ENCODE measurements around the gene VWF. TPM values are rescaled to one million over a fixed set of nuclear protein-coding genes. Genes with fewer than 3 reads are reported as not detected.

The VWF gene
- total and polyA plus RNA-seq, 2 experiments from 2014 or later = 0.42 to 0.56 TPM

- no peak overlapping the region for H3K4me3 Mint-ChIP-seq
Observed at GRCh38 chr12:6123258-6123657, 1.2 kb downstream of the VWF start.

More at GRCh38 chr12:6123258-6123657, 1.2 kb downstream of the VWF start:
- TF ChIP-seq ETS1 (IDR thresholded peaks at IDR 0.05) = no peak
- no peak for TF ChIP-seq JUNB (IDR thresholded peaks at IDR 0.05; ENCODE audit: unreplicated experiment)
- no peak for TF ChIP-seq ZNF462 (CRISPR knock-in tag; IDR thresholded peaks at IDR 0.05)
- TF ChIP-seq EZH2phosphoT487 (IDR thresholded peaks at IDR 0.05; ENCODE audit: unreplicated experiment) = no peak
- no peak for TF ChIP-seq ZNF114 (CRISPR knock-in tag; IDR thresholded peaks at IDR 0.05)
- no peak for TF ChIP-seq CTCF (conservative IDR thresholded peaks at IDR 0.05; ENCODE audit: low read depth in 2 of 2)
- TF ChIP-seq ZNF331 (CRISPR knock-in tag; IDR thresholded peaks at IDR 0.05; ENCODE audit: low read depth) = no peak
- TF ChIP-seq STAT1 (IDR thresholded peaks at IDR 0.05; ENCODE audit: unreplicated experiment) = no peak
- TF ChIP-seq CREB1 (CRISPR knock-in tag; IDR thresholded peaks at IDR 0.05; ENCODE audit: low read depth) = no peak
- TF ChIP-seq EZH2 (IDR thresholded peaks at IDR 0.05; ENCODE audit: low read depth, unreplicated experiment) = no peak
- no peak for TF ChIP-seq NANOG (IDR thresholded peaks at IDR 0.05; ENCODE audit: borderline replicate concordance)
- TF ChIP-seq POLR2AphosphoS5 (IDR thresholded peaks at IDR 0.05; ENCODE audit: low read depth) = no peak
- no peak for TF ChIP-seq REST (IDR thresholded peaks at IDR 0.05; ENCODE audit: unreplicated experiment)
- no peak for DNase-seq (ENCODE audit: low spot score)
- H3K27ac Mint-ChIP-seq = no peak overlapping the region
- H3K4me2 ChIP-seq = no peak overlapping the region
- H3K9me2 ChIP-seq (ENCODE audit: insufficient read depth) = no peaks in the 10 kb centered on the region; the same call in 1 of the 2 replicates
- H3F3A ChIP-seq (replicated peaks; ENCODE audit: low read depth) = no peaks in the 10 kb centered on the region
- H3K79me2 ChIP-seq (replicated peaks; ENCODE audit: insufficient read depth) = no peaks in the 10 kb centered on the region
- H2AFZ ChIP-seq = no peak overlapping the region
- no peaks in the 10 kb centered on the region for H3K36me3 ChIP-seq (ENCODE audit: insufficient read depth)
- H3K9me3 Mint-ChIP-seq = no peaks in the 10 kb centered on the region
- no peaks in the 10 kb centered on the region for H3K4me1 ChIP-seq (ENCODE audit: insufficient read depth)
- peaks cover 12% of the 10 kb centered on the region for H3K27me3 Mint-ChIP-seq (ENCODE audit: insufficient read depth, low read depth, poor library complexity)
- H3K27me3 ChIP-seq (ENCODE audit: insufficient read depth) = no peaks in the 10 kb centered on the region
- no peaks in the 10 kb centered on the region for H4K20me1 ChIP-seq (replicated peaks; ENCODE audit: insufficient read depth)
- H3K36me3 Mint-ChIP-seq (ENCODE audit: low read depth) = no peaks in the 10 kb centered on the region
- H3K27ac ChIP-seq (ENCODE audit: low read depth) = no peak overlapping the region
- no peak for ATAC-seq
- no peak overlapping the region for H3K4me3 ChIP-seq
- H3K4me1 Mint-ChIP-seq = no peaks in the 10 kb centered on the region
